Activated CD4-positive, alpha-beta T cell treated with anti-CD3 and anti-CD28 coated beads, Interleukin-2, amount 10 ng/mL, durations not matched to agents 7 days and 5 days (primary cell): Measurements from ENCODE around the gene SSR1. TPM values are rescaled to one million over a fixed set of nuclear protein-coding genes. Genes with fewer than 3 reads are reported as not detected.
A peak's percentile ranks its signal among the peaks of the same experiment; 100 is the strongest.
"Not testable (repeated sequence)": the region's sequence is repeated elsewhere in the genome, so short reads cannot be mapped to it uniquely, and the experiment has no call there.

Experiments used
- CTCF ChIA-PET: fragments of 350-600 bp; sonication (Branson Sonifier 250); formaldehyde crosslinking; loops from one replicate; lab custom pipeline; 2021; ENCODE audit warnings: antibody characterized with exemption; lab: Charles Lee
- POLR2A ChIA-PET: fragments of 350-600 bp; sonication (Branson Sonifier 250); formaldehyde crosslinking; loops from one replicate; lab custom pipeline; 2021; ENCODE audit warnings: antibody characterized with exemption; lab: Charles Lee
- DNase-seq: peaks from one replicate; pipeline ENCODE4 v3.0.0-alpha.2; 2020
- H3K27ac Mint-ChIP-seq: one replicate; pipeline ENCODE4 v1.8.0; 2021; ENCODE audit warnings: mild to moderate bottlenecking, moderate library complexity, mixed read lengths
- H3K27me3 Mint-ChIP-seq: one replicate; pipeline ENCODE4 v1.8.0; 2021; ENCODE audit warnings: mixed read lengths
- H3K36me3 Mint-ChIP-seq: one replicate; pipeline ENCODE4 v1.8.0; 2021; ENCODE audit warnings: low read depth, mixed read lengths
- H3K4me1 Mint-ChIP-seq: one replicate; pipeline ENCODE4 v1.8.0; 2021; ENCODE audit warnings: mixed read lengths
- H3K4me3 Mint-ChIP-seq: one replicate; pipeline ENCODE4 v1.8.0; 2021; ENCODE audit warnings: mild to moderate bottlenecking, moderate library complexity, mixed read lengths
- H3K9me3 Mint-ChIP-seq: one replicate; pipeline ENCODE4 v1.8.0; 2021; ENCODE audit warnings: mixed read lengths
- total RNA-seq, 2 experiments: library from RNA; stranded (reverse); gene quantifications; one replicate each; pipeline ENCODE4 v1.2.3, GENCODE V29; 2021

SSR1 gene
- total RNA-seq, 2 experiments from 2014 or later = 141 to 150 TPM

- H3K27me3 Mint-ChIP-seq, H3K4me3 Mint-ChIP-seq, DNase-seq, H3K27ac Mint-ChIP-seq, H3K9me3 Mint-ChIP-seq: not testable (repeated sequence)
- ChIA-PET CTCF (interaction anchor here (0.6 to 2.3 kb wide), 6 partner anchors 10 to 462 kb away, joined by 3 to 7 read pairs (median 4); no protein-coding TSS in a partner anchor), POLR2A (interaction anchor here (0.6 kb wide), 1 partner anchor 74 kb away, joined by 3 read pairs; the partner anchor contains the start of genes CAGE1 and RIOK1)
- H3K4me1 Mint-ChIP-seq = peaks cover 32% of the 10 kb centered on the region
- peaks cover 14% of the 10 kb centered on the region for H3K36me3 Mint-ChIP-seq
Observed at GRCh38 chr6:7315087-7315947, 2.3 kb upstream of the SSR1 start.

GRCh38 chr6:7314414-7314813 lies 1.4 kb upstream of the SSR1 start:
- H3K4me3 Mint-ChIP-seq = no peak overlapping the region

GRCh38 chr6:7313505-7314165 lies 636 bp upstream of the SSR1 start:
- no peak for DNase-seq
- H3K4me3 Mint-ChIP-seq = peak overlapping the region; percentile 96

More at GRCh38 chr6:7314414-7314813, 1.4 kb upstream of the SSR1 start:
- H3K27me3 Mint-ChIP-seq = no peaks in the 10 kb centered on the region
- ChIA-PET CTCF (interaction anchor here (2.3 kb wide), 1 partner anchor 11 kb away, joined by 7 read pairs; no protein-coding TSS in a partner anchor), POLR2A (no interaction called here)
- peaks cover 23% of the 10 kb centered on the region for H3K36me3 Mint-ChIP-seq
- H3K9me3 Mint-ChIP-seq = peaks cover 2% of the 10 kb centered on the region
- peak overlapping the region; percentile 93 for H3K27ac Mint-ChIP-seq
- H3K4me1 Mint-ChIP-seq = peaks cover 38% of the 10 kb centered on the region
- DNase-seq = no peak

GRCh38 chr6:7311917-7312615 lies 933 bp downstream of the SSR1 start:
- Mint-ChIP-seq H3K4me1 (peaks cover 58% of the 10 kb centered on the region), H3K27ac (peak overlapping the region; percentile 93), H3K9me3 (peaks cover 2% of the 10 kb centered on the region), H3K27me3 (no peaks in the 10 kb centered on the region), H3K36me3 (peaks cover 44% of the 10 kb centered on the region), H3K4me3 (peak overlapping the region; percentile 96)
- peak; percentile 55 for DNase-seq
- ChIA-PET POLR2A (no interaction called here), CTCF (interaction anchor here (0.5 to 1.0 kb wide), 2 partner anchors 9 to 32 kb away, joined by 3 to 5 read pairs; no protein-coding TSS in a partner anchor)

More at GRCh38 chr6:7313505-7314165, 636 bp upstream of the SSR1 start:
- Mint-ChIP-seq H3K27ac (peak overlapping the region; percentile 93), H3K4me1 (peaks cover 46% of the 10 kb centered on the region), H3K36me3 (peaks cover 31% of the 10 kb centered on the region), H3K27me3 (no peaks in the 10 kb centered on the region), H3K9me3 (peaks cover 2% of the 10 kb centered on the region)
- ChIA-PET POLR2A (interaction anchor here (0.6 kb wide), 1 partner anchor 77 kb away, joined by 3 read pairs; the partner anchor contains the start of genes CAGE1 and RIOK1), CTCF (interaction anchor here (1.0 to 2.3 kb wide), 3 partner anchors 12 to 38 kb away, joined by 3 to 7 read pairs (median 3); no protein-coding TSS in a partner anchor)

- H3K4me3 Mint-ChIP-seq = peak overlapping the region; percentile 72
- peaks cover 46% of the 10 kb centered on the region for H3K36me3 Mint-ChIP-seq
- CTCF ChIA-PET = interaction anchor here (0.8 kb wide), 1 partner anchor 36 kb away, joined by 3 read pairs; no protein-coding TSS in a partner anchor
- peaks cover 2% of the 10 kb centered on the region for H3K9me3 Mint-ChIP-seq
- no peak for DNase-seq
- H3K27ac Mint-ChIP-seq = peak overlapping the region; percentile 0
- POLR2A ChIA-PET = no interaction called here
- peaks cover 60% of the 10 kb centered on the region for H3K4me1 Mint-ChIP-seq
- H3K27me3 Mint-ChIP-seq = no peaks in the 10 kb centered on the region
Observed at GRCh38 chr6:7311176-7311575, 1.8 kb downstream of the SSR1 start.

GRCh38 chr6:7309050-7309449 lies 3.9 kb downstream of the SSR1 start:
- peaks cover 58% of the 10 kb centered on the region for H3K36me3 Mint-ChIP-seq
- H3K4me1 Mint-ChIP-seq = peaks cover 65% of the 10 kb centered on the region
- no peaks in the 10 kb centered on the region for H3K27me3 Mint-ChIP-seq
- no peak overlapping the region for H3K4me3 Mint-ChIP-seq
- POLR2A ChIA-PET = interaction anchor here (0.7 kb wide), 1 partner anchor 628 kb away, joined by 3 read pairs; no protein-coding TSS in a partner anchor
- peaks cover 2% of the 10 kb centered on the region for H3K9me3 Mint-ChIP-seq
- peak overlapping the region; percentile 34 for H3K27ac Mint-ChIP-seq
- DNase-seq = no peak
- CTCF ChIA-PET = no interaction called here

- ChIA-PET CTCF (no interaction called here), POLR2A (no interaction called here)
- Mint-ChIP-seq H3K36me3 (peaks cover 64% of the 10 kb centered on the region), H3K27ac (no peak overlapping the region), H3K9me3 (peaks cover 2% of the 10 kb centered on the region), H3K4me3 (no peak overlapping the region), H3K27me3 (no peaks in the 10 kb centered on the region), H3K4me1 (peaks cover 55% of the 10 kb centered on the region)
- DNase-seq = no peak
Observed at GRCh38 chr6:7307533-7307932, 5.5 kb downstream of the SSR1 start.

- Mint-ChIP-seq H3K4me1 (peaks cover 43% of the 10 kb centered on the region), H3K9me3 (peaks cover under 1% of the 10 kb centered on the region), H3K36me3 (peaks cover 66% of the 10 kb centered on the region), H3K27me3 (no peaks in the 10 kb centered on the region), H3K27ac (no peak overlapping the region), H3K4me3 (no peak overlapping the region)
- POLR2A ChIA-PET = no interaction called here
- DNase-seq = no peak
- CTCF ChIA-PET = no interaction called here
Observed at GRCh38 chr6:7304821-7305220, 8.2 kb downstream of the SSR1 start.

- CTCF ChIA-PET = no interaction called here
- no peaks in the 10 kb centered on the region for H3K27me3 Mint-ChIP-seq
- no peak for DNase-seq
- POLR2A ChIA-PET = no interaction called here
- H3K4me1 Mint-ChIP-seq = peaks cover 19% of the 10 kb centered on the region
- H3K4me3 Mint-ChIP-seq = no peak overlapping the region
- H3K27ac Mint-ChIP-seq = no peak overlapping the region
- peaks cover 59% of the 10 kb centered on the region for H3K36me3 Mint-ChIP-seq
- no peaks in the 10 kb centered on the region for H3K9me3 Mint-ChIP-seq
Observed at GRCh38 chr6:7301702-7302101, 11.3 kb downstream of the SSR1 start.

GRCh38 chr6:7300926-7301325 lies 12.1 kb downstream of the SSR1 start:
- Mint-ChIP-seq H3K9me3 (no peaks in the 10 kb centered on the region), H3K36me3 (peaks cover 65% of the 10 kb centered on the region), H3K4me3 (no peak overlapping the region), H3K27me3 (no peaks in the 10 kb centered on the region), H3K4me1 (peaks cover 20% of the 10 kb centered on the region), H3K27ac (no peak overlapping the region)
- no peak for DNase-seq
- ChIA-PET POLR2A (no interaction called here), CTCF (interaction anchor here (0.7 to 1.3 kb wide), 2 partner anchors 26 to 27 kb away, joined by 3 read pairs; no protein-coding TSS in a partner anchor)

GRCh38 chr6:7298113-7298512 lies 14.9 kb downstream of the SSR1 start:
- no peak for DNase-seq
- H3K4me1 Mint-ChIP-seq = peaks cover 7% of the 10 kb centered on the region
- H3K4me3 Mint-ChIP-seq = no peak overlapping the region
- CTCF ChIA-PET = interaction anchor here (1.0 to 1.6 kb wide), 3 partner anchors 8 to 22 kb away, joined by 3 to 5 read pairs (median 4); no protein-coding TSS in a partner anchor
- no peaks in the 10 kb centered on the region for H3K9me3 Mint-ChIP-seq
- no peak overlapping the region for H3K27ac Mint-ChIP-seq
- POLR2A ChIA-PET = no interaction called here
- peaks cover 57% of the 10 kb centered on the region for H3K36me3 Mint-ChIP-seq
- no peaks in the 10 kb centered on the region for H3K27me3 Mint-ChIP-seq

- Mint-ChIP-seq H3K27me3 (no peaks in the 10 kb centered on the region), H3K4me3 (no peak overlapping the region), H3K27ac (no peak overlapping the region), H3K36me3 (peaks cover 56% of the 10 kb centered on the region), H3K9me3 (no peaks in the 10 kb centered on the region), H3K4me1 (peaks cover 7% of the 10 kb centered on the region)
- ChIA-PET POLR2A (no interaction called here), CTCF (interaction anchor here (0.7 to 0.8 kb wide), 3 partner anchors 10 to 510 kb away, joined by 3 read pairs; no protein-coding TSS in a partner anchor)
- DNase-seq = no peak
Observed at GRCh38 chr6:7296602-7297001, 16.4 kb downstream of the SSR1 start.
